GM21528 (cell line): Measurements from ENCODE around the gene ABCG1.

Experiments
- ATAC-seq: cut with Tn5 transposase; IDR thresholded peaks from one replicate; pipeline ENCODE4 v1.9.1; 2021; ENCODE audit warnings: mild to moderate bottlenecking, moderate library complexity; ENCODE audit not compliant: unreplicated experiment, low FRiP score

ABCG1 gene

DNA sequence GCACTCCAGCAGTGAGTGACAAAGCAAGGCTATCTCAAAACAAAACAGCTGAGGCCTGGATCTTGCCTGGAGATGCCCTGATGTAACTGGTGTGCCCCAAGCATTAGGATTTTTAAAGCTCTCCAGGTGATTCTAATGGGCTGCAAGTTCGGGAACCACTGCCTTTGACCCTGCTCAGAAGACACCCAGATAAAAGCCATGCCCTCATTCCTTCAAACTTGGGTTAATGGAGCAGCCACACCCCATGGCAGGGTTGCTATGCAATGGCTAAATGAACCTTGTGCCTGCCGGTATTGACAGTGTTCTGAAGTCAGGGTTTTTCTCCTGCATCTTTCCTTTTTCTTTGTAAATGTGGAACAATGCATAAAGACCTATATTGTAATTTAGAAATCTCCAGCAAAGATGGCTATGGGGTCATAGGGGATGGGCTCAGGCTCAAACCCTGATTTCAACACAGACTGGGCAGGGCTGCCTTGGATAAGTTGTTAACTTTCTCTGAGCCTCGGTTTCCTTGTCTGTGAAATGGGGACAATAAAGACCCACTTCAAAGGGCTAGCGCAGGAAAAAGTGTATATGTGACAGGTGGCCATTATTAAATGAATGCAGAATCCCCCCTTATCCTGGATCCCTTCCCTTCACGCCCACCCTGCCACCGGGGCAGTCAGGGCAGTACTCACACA lies 95.8 kb downstream of the ABCG1 start:
- ATAC-seq: no peak

GRCh38 chr21:42315296-42315891 lies 96.5 kb downstream of the ABCG1 start, which contains the start of gene TFF3:
Gene TFF3, minus strand, starts transcription at chr21:42315409. Its CDS starts 35 bp downstream, at chr21:42315374.
- no peak for ATAC-seq

GRCh38 chr21:42316891-42317290 lies 98.0 kb downstream of the ABCG1 start:
- ATAC-seq: no peak

DNA sequence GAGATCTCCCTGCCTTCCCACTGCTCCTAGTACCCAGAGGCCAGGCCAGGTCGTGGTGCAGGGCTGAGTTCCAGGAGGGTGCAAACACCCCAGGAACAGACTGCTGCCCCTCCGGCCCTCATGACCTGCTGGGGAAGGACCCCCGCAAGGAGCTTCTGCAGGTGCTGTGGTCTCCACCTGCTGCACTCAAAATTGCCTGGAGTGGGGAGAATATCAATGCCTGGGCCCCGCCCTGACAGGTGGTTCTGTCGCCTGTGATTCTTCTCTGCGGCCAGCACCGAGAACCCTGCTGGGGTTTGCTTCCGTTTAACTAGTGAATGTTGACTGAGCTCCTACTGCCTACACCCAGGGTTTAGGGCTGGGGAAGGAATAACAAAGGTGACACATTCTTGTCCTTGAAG lies 98.4 kb downstream of the ABCG1 start:
- no peak for ATAC-seq

GRCh38 chr21:42317826-42318746 lies 99.1 kb downstream of the ABCG1 start:
- ATAC-seq: no peak

DNA sequence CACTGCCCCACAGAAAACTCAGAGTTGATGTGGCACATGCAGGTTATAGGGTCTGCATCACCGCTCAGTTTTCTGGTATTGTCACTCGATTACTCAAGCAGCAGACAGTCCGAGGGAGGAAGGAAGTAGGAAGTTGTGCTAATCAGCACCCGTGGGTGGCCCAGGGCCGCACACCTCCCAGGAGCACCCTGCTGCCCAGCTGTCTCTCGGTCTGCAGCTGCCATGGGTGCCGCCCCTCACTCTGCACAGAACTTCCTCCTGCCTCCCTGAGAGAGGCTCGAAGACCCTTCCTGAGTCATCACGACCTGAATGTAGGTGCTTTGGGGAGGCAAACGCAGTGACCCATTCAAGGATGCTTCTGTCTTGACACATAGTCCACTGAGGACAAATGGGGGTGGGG lies 100.4 kb downstream of the ABCG1 start:
- no peak for ATAC-seq

DNA sequence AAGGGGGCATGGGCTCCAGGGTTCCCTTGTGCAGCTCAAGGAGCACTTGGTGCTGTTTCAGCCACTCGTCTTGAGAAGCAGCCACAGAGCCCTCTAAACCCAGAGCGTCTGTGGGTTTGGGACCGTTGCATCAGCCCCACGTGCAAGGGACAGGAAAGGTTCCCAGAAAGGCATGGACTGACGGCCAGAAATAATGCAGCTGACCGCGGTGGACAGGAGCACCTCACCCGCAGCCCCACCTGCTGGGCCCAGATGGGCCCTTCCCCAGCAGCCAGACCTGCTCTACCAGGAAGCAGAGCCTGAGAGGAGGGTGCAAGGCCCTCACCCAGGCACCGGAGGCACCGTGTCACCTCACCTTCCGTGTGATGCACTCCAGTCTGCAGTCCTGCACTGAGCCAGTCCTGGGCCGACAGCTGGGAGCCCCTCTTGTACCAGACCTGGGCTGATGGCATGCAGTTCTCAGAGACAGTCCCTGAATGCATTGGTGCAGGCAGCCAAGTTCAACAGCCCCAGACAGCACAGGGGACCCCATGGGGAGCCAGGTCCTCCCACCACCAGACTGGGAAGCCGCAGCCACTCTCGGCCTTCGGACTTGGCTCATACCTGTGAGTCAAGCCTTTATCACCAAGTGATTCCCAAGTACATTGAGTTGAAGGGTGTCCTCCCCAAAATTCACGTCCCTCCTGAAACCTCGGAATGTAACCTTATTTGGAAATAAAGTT lies 101.1 kb downstream of the ABCG1 start:
- ATAC-seq: no peak

GRCh38 chr21:42320791-42321190 lies 101.9 kb downstream of the ABCG1 start:
- ATAC-seq: no peak

GRCh38 chr21:42321231-42321630 lies 102.3 kb downstream of the ABCG1 start:
- no peak for ATAC-seq

DNA sequence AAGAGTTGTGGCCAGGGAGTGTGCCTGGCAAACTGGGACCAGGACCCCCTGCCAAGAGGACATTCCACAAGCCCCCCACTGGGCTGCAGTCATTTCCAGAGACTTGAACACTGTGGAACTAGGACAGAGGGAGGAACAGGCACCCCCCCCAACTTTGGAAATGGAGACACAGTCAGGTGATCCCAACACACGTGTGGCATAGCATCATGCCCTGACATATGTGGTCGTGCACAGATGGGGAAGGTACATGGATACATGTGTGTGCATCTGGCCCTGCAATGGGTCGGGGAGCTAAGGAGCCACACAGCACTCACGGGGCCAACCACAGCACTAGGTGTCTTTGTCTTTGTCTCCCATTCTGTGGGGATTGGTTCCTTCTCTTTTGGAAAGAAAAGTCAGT lies 102.9 kb downstream of the ABCG1 start:
- no peak for ATAC-seq

- no peak for ATAC-seq
These were observed 106.0 kb downstream of the ABCG1 start for GRCh38 chr21:42324896-42325295.

- no peak for ATAC-seq
These were observed 111.7 kb downstream of the ABCG1 start for GRCh38 chr21:42330380-42331371.

GRCh38 chr21:42331660-42332059 lies 112.7 kb downstream of the ABCG1 start:
- ATAC-seq: no peak

- no peak for ATAC-seq
These were observed 113.8 kb downstream of the ABCG1 start for GRCh38 chr21:42332557-42333317.

DNA sequence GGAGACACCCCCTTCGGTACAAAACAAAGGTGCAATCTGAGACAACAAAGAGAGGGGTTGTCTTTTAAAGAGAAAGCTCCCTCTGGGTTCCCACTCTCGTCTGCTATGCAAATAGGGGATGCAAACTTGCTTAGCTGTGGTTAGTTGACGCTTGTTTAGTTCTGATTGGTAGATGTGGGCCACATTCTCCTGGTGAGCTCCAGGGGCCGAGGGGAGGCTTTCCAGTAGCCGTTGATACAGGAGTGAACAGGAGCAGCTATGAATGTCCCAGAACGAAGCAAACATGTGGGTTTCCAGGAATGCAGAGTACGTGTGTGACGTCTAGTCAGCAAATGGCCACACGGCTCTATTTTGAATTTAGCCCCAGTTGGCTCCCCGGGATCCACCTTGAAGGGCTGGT lies 117.1 kb downstream of the ABCG1 start:
- no peak for ATAC-seq

GRCh38 chr21:42337276-42337675 lies 118.3 kb downstream of the ABCG1 start:
- no peak for ATAC-seq

- ATAC-seq: no peak
These were observed 119.1 kb downstream of the ABCG1 start for GRCh38 chr21:42337830-42338728.
